ENCODE results near the gene KLK1.

DNA sequence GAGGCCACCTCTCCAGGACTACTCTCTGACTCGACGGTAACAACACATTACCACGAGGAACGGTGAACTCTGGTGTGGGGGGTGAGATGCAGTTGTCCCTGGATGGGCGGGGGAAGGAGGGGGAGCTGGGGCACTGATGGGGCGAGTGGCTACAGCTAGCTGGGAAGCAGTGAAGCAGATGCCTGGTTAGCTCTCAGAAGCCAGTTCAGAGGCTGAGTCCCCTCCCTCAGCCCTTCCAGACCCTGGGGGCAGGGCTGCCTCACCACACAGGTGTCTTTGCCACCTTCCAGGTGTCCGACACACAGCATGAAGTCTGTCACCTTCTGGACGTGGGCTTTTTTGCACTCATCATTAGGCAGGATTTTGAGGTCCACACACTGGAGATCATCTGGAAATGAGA, 4.0 kb downstream of the KLK1 start:
- TF ChIP-seq, protein P1, sequence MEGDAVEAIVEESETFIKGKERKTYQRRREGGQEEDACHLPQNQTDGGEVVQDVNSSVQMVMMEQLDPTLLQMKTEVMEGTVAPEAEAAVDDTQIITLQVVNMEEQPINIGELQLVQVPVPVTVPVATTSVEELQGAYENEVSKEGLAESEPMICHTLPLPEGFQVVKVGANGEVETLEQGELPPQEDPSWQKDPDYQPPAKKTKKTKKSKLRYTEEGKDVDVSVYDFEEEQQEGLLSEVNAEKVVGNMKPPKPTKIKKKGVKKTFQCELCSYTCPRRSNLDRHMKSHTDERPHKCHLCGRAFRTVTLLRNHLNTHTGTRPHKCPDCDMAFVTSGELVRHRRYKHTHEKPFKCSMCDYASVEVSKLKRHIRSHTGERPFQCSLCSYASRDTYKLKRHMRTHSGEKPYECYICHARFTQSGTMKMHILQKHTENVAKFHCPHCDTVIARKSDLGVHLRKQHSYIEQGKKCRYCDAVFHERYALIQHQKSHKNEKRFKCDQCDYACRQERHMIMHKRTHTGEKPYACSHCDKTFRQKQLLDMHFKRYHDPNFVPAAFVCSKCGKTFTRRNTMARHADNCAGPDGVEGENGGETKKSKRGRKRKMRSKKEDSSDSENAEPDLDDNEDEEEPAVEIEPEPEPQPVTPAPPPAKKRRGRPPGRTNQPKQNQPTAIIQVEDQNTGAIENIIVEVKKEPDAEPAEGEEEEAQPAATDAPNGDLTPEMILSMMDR (IDR thresholded peaks at IDR 0.05) = no peak
- TF ChIP-seq POLR2A (IDR thresholded peaks at IDR 0.05) = no peak

Measured in esophagus squamous epithelium (tissue), 4 donors.